ENCODE results near the gene SLC22A23. TPM values are rescaled to one million over a fixed set of nuclear protein-coding genes. Genes with fewer than 3 reads are reported as not detected.

Gene SLC22A23
- total RNA-seq, 4 donors from 2014 or later = 8.3 to 22.5 (median 12.8) TPM

DNA sequence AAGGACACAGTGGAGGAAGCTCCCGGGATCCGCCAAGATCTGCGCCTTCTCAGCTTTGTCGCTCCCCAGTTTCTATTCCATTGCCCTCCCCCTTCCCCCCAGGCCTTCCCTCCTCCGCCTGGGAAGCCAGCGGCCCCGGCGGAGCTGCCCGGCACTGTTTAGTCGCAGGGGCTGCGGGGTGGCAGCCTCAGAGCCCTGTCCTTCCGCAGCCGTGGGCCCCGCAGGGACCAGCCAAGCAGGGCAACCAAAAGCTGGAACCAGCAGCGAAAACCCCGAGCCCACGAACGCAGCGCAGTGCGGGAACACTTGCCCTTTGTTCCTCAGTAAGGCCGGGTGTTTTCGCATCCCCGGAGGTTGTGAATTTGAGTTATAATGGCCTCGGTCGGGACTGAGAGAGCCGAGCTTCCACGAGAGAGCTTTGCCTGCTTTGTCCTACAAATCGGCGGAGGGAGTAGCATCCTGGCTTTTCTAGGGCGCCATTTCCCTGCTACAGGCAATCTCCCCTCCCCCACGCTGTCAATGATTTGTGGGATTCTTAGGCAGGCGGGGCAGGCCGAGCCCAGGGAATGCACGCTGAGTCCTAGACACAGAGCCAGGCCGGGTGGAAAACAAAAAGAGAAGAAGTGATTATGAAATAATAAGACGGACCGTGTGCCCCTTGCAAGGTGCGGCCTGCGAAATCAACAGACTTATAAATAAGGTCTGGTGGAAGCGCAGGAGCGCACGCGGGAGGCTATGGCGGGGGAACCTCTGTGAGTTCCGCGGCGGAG, 225.4 kb downstream of the SLC22A23 start:
- peak; percentile 80 for ATAC-seq (ENCODE audit: low FRiP score)
- no peak for TF ChIP-seq CTCF (IDR thresholded peaks at IDR 0.05)
- peak; percentile 71 for DNase-seq (ENCODE audit: low spot score)

- peak; percentile 1 for ATAC-seq (ENCODE audit: low FRiP score)
- TF ChIP-seq CTCF (IDR thresholded peaks at IDR 0.05) = no peak
- DNase-seq (ENCODE audit: low spot score) = no peak
These were observed 226.0 kb downstream of the SLC22A23 start for GRCh38 chr6:3230900-3231246.

DNA sequence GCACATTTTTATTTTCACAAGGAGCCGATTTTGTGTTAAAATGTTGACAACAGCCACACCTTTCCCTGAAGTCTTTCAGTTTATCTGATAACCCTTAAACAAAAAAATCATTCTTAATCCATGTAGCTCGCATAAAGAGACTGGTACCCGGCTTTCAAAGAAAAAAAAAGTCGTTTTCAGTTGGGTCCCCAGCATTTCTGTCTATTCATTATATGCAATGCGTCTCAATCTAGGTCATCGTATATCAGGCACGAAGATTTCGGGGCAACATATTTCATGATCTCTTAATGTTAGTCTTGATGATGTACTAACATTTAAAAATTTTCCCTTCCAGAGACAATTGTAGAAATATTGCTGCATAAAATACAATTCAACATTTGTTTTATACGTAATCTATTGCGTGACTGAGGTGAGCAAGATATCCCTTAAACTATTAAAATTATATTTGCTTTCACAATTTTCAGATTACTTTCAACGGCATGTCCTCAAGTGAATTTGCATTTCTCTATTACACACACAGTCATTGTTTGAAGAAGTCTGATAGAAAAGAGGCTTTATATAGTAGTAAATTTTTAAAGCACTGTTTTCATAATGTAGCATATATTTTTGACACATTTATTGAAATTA, 226.5 kb downstream of the SLC22A23 start:
- DNase-seq (ENCODE audit: low spot score) = no peak
- ATAC-seq (ENCODE audit: low FRiP score) = no peak
- no peak for TF ChIP-seq CTCF (IDR thresholded peaks at IDR 0.05)

GRCh38 chr6:3229566-3230178, 227.2 kb downstream of the SLC22A23 start:
- DNase-seq (ENCODE audit: low spot score) (no peak), ATAC-seq (ENCODE audit: low FRiP score) (no peak)
- TF ChIP-seq CTCF (IDR thresholded peaks at IDR 0.05) = no peak

GRCh38 chr6:3228771-3229565, 227.9 kb downstream of the SLC22A23 start:
- DNase-seq (ENCODE audit: low spot score) (no peak), ATAC-seq (ENCODE audit: low FRiP score) (no peak)
- TF ChIP-seq CTCF (IDR thresholded peaks at IDR 0.05) = no peak

- DNase-seq (ENCODE audit: low spot score) (no peak), ATAC-seq (ENCODE audit: low FRiP score) (no peak)
- TF ChIP-seq CTCF (IDR thresholded peaks at IDR 0.05) = no peak
These were observed 228.7 kb downstream of the SLC22A23 start for GRCh38 chr6:3228046-3228671.

Data from omental fat pad (tissue), 4 donors.